IMR-90 (cell line): ENCODE data around the gene USP47. TPM values are rescaled to one million over a fixed set of nuclear protein-coding genes. Genes with fewer than 3 reads are reported as not detected.

Source experiments
- ATAC-seq: fragments of 200-7000 bp; cut with Tn5 transposase; 2 replicates; pipeline ENCODE4 v1.9.1; 2020; ENCODE audit warnings: low read depth, mild to moderate bottlenecking, moderate library complexity
- BruUV-seq: library from RNA; stranded (reverse); fragments of 400-500 nt; replicated peaks from 2 replicates; lab custom pipeline; 2021; lab: Mats Ljungman, UMichigan
- CTCF ChIA-PET: fragments of 300-600 bp; formaldehyde crosslinking; extraction: SDS; loops from one replicate; lab custom pipeline; 2021; ENCODE audit warnings: antibody characterized with exemption; lab: Yijun Ruan, JAX
- POLR2A ChIA-PET: fragments of 300-600 bp; sonication (Branson Sonifier 250); formaldehyde crosslinking; loops from one replicate; lab custom pipeline; 2022; ENCODE audit warnings: antibody characterized with exemption; ENCODE audit not compliant: unreplicated experiment; lab: Charles Lee
- DNase-seq: peaks from one replicate; pipeline ENCODE4 v3.0.0; 2013
- H2AFZ ChIP-seq: replicated peaks from 2 replicates; pipeline ENCODE3; 2013; ENCODE audit warnings: low read length, mild to moderate bottlenecking; ENCODE audit not compliant: poor library complexity
- H2AK5ac ChIP-seq: 2 replicates; pipeline ENCODE4 v1.6.1; 2013; ENCODE audit warnings: low read depth, low read length, inconsistent platforms
- H2AK9ac ChIP-seq: replicated peaks from 2 replicates; pipeline ENCODE3; 2013; ENCODE audit warnings: mild to moderate bottlenecking, low read depth, low read length, moderate library complexity; ENCODE audit not compliant: poor library complexity
- H2BK120ac ChIP-seq: 2 replicates; pipeline ENCODE4 v1.6.1; 2013; ENCODE audit warnings: low read depth, low read length, inconsistent platforms
- H2BK15ac ChIP-seq: 3 replicates; pipeline ENCODE4 v1.6.1; 2013; ENCODE audit warnings: low read depth, low read length, inconsistent platforms
- H2BK20ac ChIP-seq: 2 replicates; pipeline ENCODE4 v1.6.1; 2013; ENCODE audit warnings: low read depth, mild to moderate bottlenecking, inconsistent platforms, low read length, moderate library complexity
- H2BK5ac ChIP-seq: 2 replicates; pipeline ENCODE4 v1.6.1; 2013; ENCODE audit warnings: mild to moderate bottlenecking, low read depth, low read length, inconsistent platforms; ENCODE audit not compliant: poor library complexity, severe bottlenecking
- H3K14ac ChIP-seq: replicated peaks from 2 replicates; pipeline ENCODE4 v1.6.1; 2013; ENCODE audit warnings: low read depth, low read length, inconsistent platforms
- H3K18ac ChIP-seq: 2 replicates; pipeline ENCODE4 v1.6.1; 2013; ENCODE audit warnings: low read depth, low read length, control low read depth
- H3K23ac ChIP-seq: 2 replicates; pipeline ENCODE4 v1.6.1; 2013; ENCODE audit warnings: low read depth, low read length, inconsistent platforms
- H3K27ac ChIP-seq: 2 replicates; pipeline ENCODE4 v1.5.1; 2013; ENCODE audit warnings: mild to moderate bottlenecking, control low read depth, low read length; ENCODE audit not compliant: insufficient read depth
- H3K27me3 ChIP-seq: 2 replicates; pipeline ENCODE4 v1.6.1; 2013; ENCODE audit warnings: low read length; ENCODE audit not compliant: control insufficient read depth, insufficient read depth
- H3K36me3 ChIP-seq: 2 replicates; pipeline ENCODE4 v1.6.1; 2013; ENCODE audit warnings: low read length, mixed read lengths; ENCODE audit not compliant: control insufficient read depth, insufficient read depth
- H3K4ac ChIP-seq: 2 replicates; pipeline ENCODE4 v1.6.1; 2013; ENCODE audit warnings: low read depth, low read length, inconsistent platforms
- H3K4me1 ChIP-seq: 2 replicates; pipeline ENCODE4 v1.6.1; 2013; ENCODE audit warnings: low read length, mixed read lengths; ENCODE audit not compliant: control insufficient read depth, insufficient read depth
- H3K4me2 ChIP-seq: 2 replicates; pipeline ENCODE4 v1.6.1; 2013; ENCODE audit warnings: low read depth, mild to moderate bottlenecking, control low read depth, low read length, moderate library complexity
- H3K4me3 ChIP-seq: 2 replicates; pipeline ENCODE4 v1.5.1; 2013; ENCODE audit warnings: low read depth, mild to moderate bottlenecking, control low read depth, low read length, moderate library complexity; ENCODE audit not compliant: insufficient read depth
- H3K56ac ChIP-seq: 2 replicates; pipeline ENCODE4 v1.6.1; 2013; ENCODE audit warnings: low read length, inconsistent platforms; ENCODE audit not compliant: insufficient read depth; ENCODE audit errors: extremely low read depth
- H3K79me1 ChIP-seq, 2 experiments: 2 replicates each; pipeline ENCODE4 v1.6.1; 2013; ENCODE audit warnings: low read length in 2 of 2, inconsistent platforms in 1 of 2, low read depth in 1 of 2
- H3K9ac ChIP-seq: 2 replicates; pipeline ENCODE4 v1.6.1; 2013; ENCODE audit warnings: low read depth, low read length, control low read depth
- H3K9me1 ChIP-seq: 2 replicates; pipeline ENCODE4 v1.6.1; 2013; ENCODE audit warnings: low read length, inconsistent platforms; ENCODE audit not compliant: insufficient read depth
- H3K9me3 ChIP-seq: 2 replicates; pipeline ENCODE4 v1.6.1; 2013; ENCODE audit warnings: low read length; ENCODE audit not compliant: control insufficient read depth, insufficient read depth
- H4K20me1 ChIP-seq: 2 replicates; pipeline ENCODE4 v1.6.1; 2013; ENCODE audit warnings: low read length, inconsistent platforms; ENCODE audit not compliant: insufficient read depth
- H4K5ac ChIP-seq: 2 replicates; pipeline ENCODE4 v1.6.1; 2013; ENCODE audit warnings: mild to moderate bottlenecking, low read depth, low read length, control low read depth
- H4K8ac ChIP-seq, 2 experiments: 2 replicates each; pipeline ENCODE4 v1.6.1; 2013; ENCODE audit warnings: low read depth in 2 of 2, low read length in 2 of 2, control low read depth in 1 of 2, inconsistent platforms in 1 of 2
- H4K91ac ChIP-seq: 2 replicates; pipeline ENCODE4 v1.6.1; 2013; ENCODE audit warnings: low read depth, low read length, inconsistent platforms; ENCODE audit not compliant: insufficient read depth
- POLR2A ChIP-seq: IDR thresholded peaks from 2 replicates; pipeline ENCODE4 v1.6.1; 2012; ENCODE audit warnings: mild to moderate bottlenecking, low read depth, low read length
- RAD21 ChIP-seq: IDR thresholded peaks from 2 replicates; pipeline ENCODE4 v1.6.1; 2012; ENCODE audit warnings: low read length, improper control_type of control experiment
- WGBS, 2 experiments: methylation state at CpG; one replicate each; pipeline versions ENCODE4 v1.1.5 to v1.1.7; 2013; ENCODE audit warnings: missing lambda C conversion rate in 2 of 2; ENCODE audit not compliant: insufficient read length in 1 of 2; ENCODE audit errors: extremely low coverage in 2 of 2; 5-methylcytosine and 5-hydroxymethylcytosine counted together
- dilution Hi-C: fragments of 300-500 bp; cut with HindIII; formaldehyde crosslinking; loops from one replicate; pipeline ENCODE4 v1.14.3; 2018; ENCODE audit warnings: low sequenced_read_pairs; ENCODE audit not compliant: unreplicated experiment
- in situ Hi-C: fragments of 300-500 bp; cut with MboI; formaldehyde crosslinking; loops from 3 replicates; pipeline ENCODE4 v1.14.3; 2019; ENCODE audit warnings: low sequenced_read_pairs, inconsistent platforms, mixed read lengths
- intact Hi-C: fragments of 100-400 bp; cut with micrococcal nuclease; formaldehyde crosslinking; loops from 2 replicates; pipeline ENCODE4 v1.10.0; 2022
- polyA plus RNA-seq, 3 experiments: library from polyadenylated mRNA; depleted of rRNA; stranded (reverse); fragments of >200 nt; gene quantifications; 2 replicates each; pipeline ENCODE4 v1.2.3, GENCODE V29; 2012; ENCODE audit warnings: low replicate concordance in 1 of 3
- total RNA-seq: library from RNA; depleted of rRNA; stranded (reverse); fragments of >200 nt; gene quantifications from 2 replicates; pipeline ENCODE4 v1.2.3, GENCODE V29; 2012
- TF ChIP-seq, protein P1 (sequence below): fragments of 150-350 bp; IDR thresholded peaks from 2 replicates; pipeline ENCODE4 v1.6.1; 2017; ENCODE audit warnings: mild to moderate bottlenecking, antibody characterized with exemption, low read length, low read depth

The USP47 gene
- total and polyA plus RNA-seq, 2 of the 4 experiments (the other 2 are of a cell fraction): 15.0 to 110 TPM

DNA sequence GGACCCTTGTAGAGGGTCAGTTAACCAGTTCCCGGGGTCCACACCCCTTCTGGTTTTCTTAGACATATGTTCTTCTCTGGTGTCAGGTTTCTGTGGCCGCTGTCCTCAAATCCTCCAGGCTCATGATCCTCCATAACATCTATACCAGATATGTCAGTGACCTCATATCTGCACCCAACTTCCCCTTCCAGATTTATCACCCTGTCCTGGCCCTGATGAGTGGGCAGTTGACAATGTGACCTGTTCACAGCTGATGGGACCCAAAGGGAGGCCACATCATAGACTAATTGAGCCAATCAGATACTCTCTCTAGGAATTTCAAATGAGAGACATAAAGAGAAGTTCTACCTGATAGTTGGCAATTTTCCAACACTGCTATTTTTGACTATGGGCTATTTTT lies 161.6 kb downstream of the USP47 start:
- Histone ChIP-seq H2AK9ac (no peak overlapping the region), H3K9ac (no peak overlapping the region), H3K18ac (peak overlapping the region; percentile 30; the same call in 1 of the 2 replicates), H3K14ac (peak overlapping the region; percentile 65), H2AFZ (no peak overlapping the region), H3K27ac (no peak overlapping the region; the same call in 1 of the 2 replicates), H4K8ac (peak overlapping the region in 1 of 2 experiments; percentile 30; a peak in 1 of 4 replicates), H4K20me1 (peaks cover 42% of the 10 kb centered on the region), H2AK5ac (peak overlapping the region; percentile 90), H3K56ac (no peak overlapping the region), H2BK120ac (no peak overlapping the region), H3K4me2 (no peak overlapping the region), H2BK5ac (no peak overlapping the region), H3K79me1 (peaks cover 29 to 80% of the 10 kb centered on the region in 2 experiments), H3K4ac (peak overlapping the region; percentile 26; the same call in 1 of the 2 replicates), H3K23ac (no peak overlapping the region), H4K5ac (peak overlapping the region; percentile 37; the same call in 1 of the 2 replicates), H3K4me3 (no peak overlapping the region), H4K91ac (no peak overlapping the region), H2BK20ac (no peak overlapping the region), H3K9me3 (no peaks in the 10 kb centered on the region), H3K27me3 (no peaks in the 10 kb centered on the region), H2BK15ac (0 out of 3 replicates have a peak overlapping the region, but pooled peaks have one; percentile 25), H3K36me3 (peaks cover 33% of the 10 kb centered on the region), H3K4me1 (peaks cover 33% of the 10 kb centered on the region), H3K9me1 (peaks cover 37% of the 10 kb centered on the region)
- DNase-seq: no peak
- no peak for ATAC-seq
- no TSS peak for BruUV-seq
- ChIA-PET CTCF (no interaction called here), POLR2A (no interaction called here)
- dilution Hi-C loops: no loop called here
- TF ChIP-seq POLR2A (no peak), RAD21 (no peak)
- TF ChIP-seq, protein P1, sequence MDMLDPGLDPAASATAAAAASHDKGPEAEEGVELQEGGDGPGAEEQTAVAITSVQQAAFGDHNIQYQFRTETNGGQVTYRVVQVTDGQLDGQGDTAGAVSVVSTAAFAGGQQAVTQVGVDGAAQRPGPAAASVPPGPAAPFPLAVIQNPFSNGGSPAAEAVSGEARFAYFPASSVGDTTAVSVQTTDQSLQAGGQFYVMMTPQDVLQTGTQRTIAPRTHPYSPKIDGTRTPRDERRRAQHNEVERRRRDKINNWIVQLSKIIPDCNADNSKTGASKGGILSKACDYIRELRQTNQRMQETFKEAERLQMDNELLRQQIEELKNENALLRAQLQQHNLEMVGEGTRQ: no peak
- in situ Hi-C loops: no loop called here
- intact Hi-C loops: no loop called here
- WGBS, 2 experiments: 100% methylated on average over 1 of the region's 2 CpGs; no CpG with 5 or more reads in 1 of the 2 experiments
